Measurements from ENCODE around the gene OR6V1. TPM values are rescaled to one million over a fixed set of nuclear protein-coding genes. Genes with fewer than 3 reads are reported as not detected.

OR6V1 gene
- total RNA-seq, 1 donor from 2014 or later, result not detected

DNA sequence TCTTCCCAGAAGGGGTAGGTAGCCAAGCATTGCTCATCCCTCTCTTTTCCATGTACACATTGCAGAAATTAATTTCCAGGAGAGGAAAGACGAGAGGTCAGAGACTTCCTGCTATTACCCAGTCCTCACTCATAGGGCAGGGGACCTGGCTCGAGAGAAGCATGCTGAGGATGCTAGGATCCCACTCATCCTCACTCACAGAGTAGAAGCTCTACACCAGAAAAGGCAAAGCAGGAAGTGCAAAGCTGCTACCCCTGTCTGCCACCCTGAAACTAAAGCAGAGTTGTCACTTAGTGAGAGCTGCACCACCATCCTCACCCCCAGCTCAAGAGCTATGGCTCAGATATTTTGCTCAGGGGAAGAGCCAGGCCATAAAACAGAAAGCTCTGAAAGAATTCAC is 35.1 kb upstream of the OR6V1 start:
- no peak for DNase-seq (ENCODE audit: low read depth)
- Histone ChIP-seq H3K36me3 (ENCODE audit: control insufficient read depth, insufficient read depth, low read length) (no peaks in the 10 kb centered on the region), H3K4me3 (ENCODE audit: low read depth, low read length) (no peak overlapping the region), H3K27me3 (ENCODE audit: control insufficient read depth, insufficient read depth, low read length) (no peaks in the 10 kb centered on the region)
- TF ChIP-seq, protein P1, sequence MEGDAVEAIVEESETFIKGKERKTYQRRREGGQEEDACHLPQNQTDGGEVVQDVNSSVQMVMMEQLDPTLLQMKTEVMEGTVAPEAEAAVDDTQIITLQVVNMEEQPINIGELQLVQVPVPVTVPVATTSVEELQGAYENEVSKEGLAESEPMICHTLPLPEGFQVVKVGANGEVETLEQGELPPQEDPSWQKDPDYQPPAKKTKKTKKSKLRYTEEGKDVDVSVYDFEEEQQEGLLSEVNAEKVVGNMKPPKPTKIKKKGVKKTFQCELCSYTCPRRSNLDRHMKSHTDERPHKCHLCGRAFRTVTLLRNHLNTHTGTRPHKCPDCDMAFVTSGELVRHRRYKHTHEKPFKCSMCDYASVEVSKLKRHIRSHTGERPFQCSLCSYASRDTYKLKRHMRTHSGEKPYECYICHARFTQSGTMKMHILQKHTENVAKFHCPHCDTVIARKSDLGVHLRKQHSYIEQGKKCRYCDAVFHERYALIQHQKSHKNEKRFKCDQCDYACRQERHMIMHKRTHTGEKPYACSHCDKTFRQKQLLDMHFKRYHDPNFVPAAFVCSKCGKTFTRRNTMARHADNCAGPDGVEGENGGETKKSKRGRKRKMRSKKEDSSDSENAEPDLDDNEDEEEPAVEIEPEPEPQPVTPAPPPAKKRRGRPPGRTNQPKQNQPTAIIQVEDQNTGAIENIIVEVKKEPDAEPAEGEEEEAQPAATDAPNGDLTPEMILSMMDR (IDR thresholded peaks at IDR 0.05; ENCODE audit: insufficient read depth, low read length, poor library complexity, severe bottlenecking), result no peak

DNA sequence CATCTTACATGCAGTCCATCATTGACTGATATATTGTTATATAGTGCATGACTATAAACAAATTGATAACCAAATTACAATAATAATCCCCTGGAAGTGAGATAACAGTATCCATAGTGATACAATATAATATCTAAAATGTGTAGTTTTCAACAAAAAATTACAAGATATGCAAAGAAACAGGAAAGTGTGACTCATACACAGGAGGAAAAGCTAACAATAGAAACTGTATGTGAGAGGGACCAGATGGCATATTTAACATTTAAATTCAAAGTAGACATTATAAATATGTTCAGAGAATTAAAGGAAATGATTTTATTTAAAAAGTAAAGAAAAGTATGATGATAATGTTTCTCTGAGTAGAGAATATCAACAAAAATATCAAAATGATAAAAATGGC is 33.2 kb upstream of the OR6V1 start:
- H3K36me3 ChIP-seq (ENCODE audit: control insufficient read depth, insufficient read depth, low read length), result no peaks in the 10 kb centered on the region
- H3K4me3 ChIP-seq (ENCODE audit: low read depth, low read length), result no peak overlapping the region
- H3K27me3 ChIP-seq (ENCODE audit: control insufficient read depth, insufficient read depth, low read length), result no peaks in the 10 kb centered on the region
- TF ChIP-seq, protein P1 (IDR thresholded peaks at IDR 0.05; ENCODE audit: insufficient read depth, low read length, poor library complexity, severe bottlenecking), result no peak
- no peak for DNase-seq (ENCODE audit: low read depth)

DNA sequence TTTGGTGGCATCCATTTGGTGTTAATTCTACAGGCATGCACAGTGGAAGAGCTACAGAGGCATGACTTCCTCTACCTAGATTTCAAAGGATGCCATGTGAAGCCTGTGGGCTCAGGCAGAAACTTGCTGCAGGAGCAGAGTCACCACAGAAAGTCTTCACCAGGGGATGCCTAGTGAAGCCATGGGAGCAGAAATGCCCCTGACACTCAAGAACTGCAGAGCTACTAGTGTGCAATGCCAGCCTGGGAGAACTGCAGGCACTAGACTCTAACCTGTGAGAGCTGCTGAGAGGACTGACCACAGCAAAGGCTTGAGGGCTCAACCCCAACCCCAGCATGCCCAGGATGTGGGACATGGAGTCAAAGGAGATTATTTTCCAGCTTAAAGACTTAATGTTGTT is 29.1 kb upstream of the OR6V1 start:
- no peak overlapping the region for H3K4me3 ChIP-seq (ENCODE audit: low read depth, low read length)
- TF ChIP-seq, protein P1 (IDR thresholded peaks at IDR 0.05; ENCODE audit: insufficient read depth, low read length, poor library complexity, severe bottlenecking), result no peak
- no peak for DNase-seq (ENCODE audit: low read depth)
- no peaks in the 10 kb centered on the region for H3K36me3 ChIP-seq (ENCODE audit: control insufficient read depth, insufficient read depth, low read length)
- H3K27me3 ChIP-seq (ENCODE audit: control insufficient read depth, insufficient read depth, low read length), result no peaks in the 10 kb centered on the region

DNA sequence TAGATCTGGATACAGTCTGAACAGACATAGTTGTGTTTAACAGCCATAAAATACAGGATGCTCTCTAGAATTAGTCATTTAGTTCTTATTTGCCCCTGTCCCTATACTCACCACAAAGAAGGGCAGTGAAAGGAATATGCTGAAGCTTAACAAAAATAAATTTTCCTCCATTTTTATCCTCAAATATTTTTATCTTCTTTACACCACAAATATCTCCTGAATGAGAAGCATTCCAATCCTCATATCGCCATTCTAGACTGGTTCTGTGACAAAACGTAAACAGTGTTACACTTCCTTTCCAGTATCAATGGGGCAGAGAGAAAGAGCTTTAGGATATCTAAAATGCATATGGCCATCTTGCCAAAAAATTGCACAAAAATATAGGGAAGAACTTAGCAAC is 26.8 kb upstream of the OR6V1 start:
- H3K27me3 ChIP-seq (ENCODE audit: control insufficient read depth, insufficient read depth, low read length), result no peaks in the 10 kb centered on the region
- TF ChIP-seq, protein P1 (IDR thresholded peaks at IDR 0.05; ENCODE audit: insufficient read depth, low read length, poor library complexity, severe bottlenecking), result no peak
- H3K4me3 ChIP-seq (ENCODE audit: low read depth, low read length), result no peak overlapping the region
- no peak for DNase-seq (ENCODE audit: low read depth)
- no peaks in the 10 kb centered on the region for H3K36me3 ChIP-seq (ENCODE audit: control insufficient read depth, insufficient read depth, low read length)

DNA sequence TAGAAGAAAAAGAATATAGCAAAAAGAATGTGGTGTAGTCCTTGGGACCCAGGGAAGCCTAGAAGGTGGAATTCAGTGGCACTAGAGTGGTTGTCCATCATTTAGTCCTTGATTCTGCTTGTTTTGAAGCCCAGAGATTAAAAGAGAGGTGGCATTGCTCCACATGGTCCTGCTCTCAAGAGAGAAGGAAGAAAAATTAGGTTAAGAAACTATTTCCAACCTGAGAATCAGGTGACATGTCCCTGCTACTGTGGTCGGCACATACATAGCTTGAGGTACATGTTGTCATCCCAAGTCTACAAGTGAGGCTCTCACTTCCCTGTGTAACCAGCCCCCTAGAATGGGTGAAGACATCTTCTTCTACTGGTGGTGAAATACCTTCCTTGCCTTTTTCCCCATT is 25.1 kb upstream of the OR6V1 start, which contains the start of gene OR9A2:
OR9A2 (minus strand) TSS at position 101 of the 400 bp plus-strand sequence; CDS start at position 101, 0 bp downstream.
- H3K4me3 ChIP-seq (ENCODE audit: low read depth, low read length), result no peak within 1 kb of the TSS
- TF ChIP-seq, protein P1 (IDR thresholded peaks at IDR 0.05; ENCODE audit: insufficient read depth, low read length, poor library complexity, severe bottlenecking), result no peak
- no peaks in the 10 kb centered on the region for H3K36me3 ChIP-seq (ENCODE audit: control insufficient read depth, insufficient read depth, low read length)
- DNase-seq (ENCODE audit: low read depth), result no peak
- no peaks in the 10 kb centered on the region for H3K27me3 ChIP-seq (ENCODE audit: control insufficient read depth, insufficient read depth, low read length)

DNA sequence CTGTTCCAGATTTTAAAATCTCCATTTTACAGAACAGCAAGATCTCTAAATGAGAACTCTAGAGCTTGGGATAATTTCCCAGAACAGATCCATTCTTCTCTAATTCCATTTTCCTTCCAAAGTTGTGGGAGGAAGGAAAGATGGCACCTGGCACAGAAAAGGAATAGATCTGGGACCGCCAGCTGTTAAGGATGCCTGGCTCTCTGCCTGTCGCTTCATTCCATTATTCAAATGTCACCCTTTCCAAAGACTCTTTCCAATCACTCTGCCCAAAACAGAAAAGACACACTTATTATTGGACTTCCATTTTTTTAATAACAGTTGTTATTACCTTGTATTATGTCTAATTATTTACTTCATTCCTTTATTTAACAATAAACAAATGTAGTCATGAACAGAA is 24.5 kb upstream of the OR6V1 start:
- no peak for DNase-seq (ENCODE audit: low read depth)
- no peaks in the 10 kb centered on the region for H3K27me3 ChIP-seq (ENCODE audit: control insufficient read depth, insufficient read depth, low read length)
- H3K4me3 ChIP-seq (ENCODE audit: low read depth, low read length), result no peak overlapping the region
- H3K36me3 ChIP-seq (ENCODE audit: control insufficient read depth, insufficient read depth, low read length), result no peaks in the 10 kb centered on the region
- TF ChIP-seq, protein P1 (IDR thresholded peaks at IDR 0.05; ENCODE audit: insufficient read depth, low read length, poor library complexity, severe bottlenecking), result no peak
